ENCODE data around the gene UNC45A. TPM values are rescaled to one million over a fixed set of nuclear protein-coding genes. Genes with fewer than 3 reads are reported as not detected.
A peak's percentile ranks its signal among the peaks of the same experiment; 100 is the strongest.

Gene UNC45A
- total and polyA plus RNA-seq, 2 of the 4 experiments (the other 2 are of a cell fraction): 68.9 to 100 TPM

DNA sequence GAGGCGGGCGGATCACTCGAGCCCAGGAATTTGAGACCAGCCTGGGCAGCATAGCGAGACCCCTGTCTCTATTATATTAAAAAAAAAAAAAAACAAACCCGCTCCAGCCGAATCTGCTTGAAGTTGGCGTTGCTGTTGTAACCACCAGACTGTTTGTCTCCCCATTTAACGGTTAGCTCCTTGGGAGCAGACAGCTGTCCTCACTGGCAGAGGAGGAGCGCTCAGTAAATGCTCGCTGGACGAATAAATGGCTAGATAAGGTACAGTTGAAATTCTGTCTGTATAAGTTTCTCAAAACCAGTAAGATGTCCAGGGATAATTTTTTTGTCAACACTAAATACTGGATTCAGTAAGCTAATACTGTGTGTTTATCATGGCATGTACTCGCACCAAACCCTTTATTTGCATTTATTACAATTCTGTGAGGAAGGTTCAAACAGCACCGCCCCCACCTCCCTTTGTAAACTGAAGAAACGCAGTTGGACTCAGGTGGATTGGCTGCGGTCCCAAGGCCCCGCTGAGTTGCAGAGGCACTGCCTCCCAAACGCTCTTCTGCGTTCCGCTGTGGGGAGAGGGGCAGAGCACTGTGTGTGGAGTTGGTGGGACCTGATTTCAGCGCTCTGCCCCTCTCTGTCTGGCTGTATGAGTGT is 20.7 kb downstream of the UNC45A start:
- H3K9me3 ChIP-seq (ENCODE audit: control insufficient read depth, insufficient read depth, low read length): no peaks in the 10 kb centered on the region
- H3K4me2 ChIP-seq (ENCODE audit: low read depth, low read length): no peak overlapping the region
- DNase-seq (no peak), ATAC-seq (ENCODE audit: low read depth) (no peak)
- peak overlapping the region; percentile 60 for H2AK9ac ChIP-seq (replicated peaks; ENCODE audit: low read depth, low read length, poor library complexity)
- no TSS peak for BruUV-seq (replicated peaks)
- intact Hi-C loops (cut with micrococcal nuclease): loop anchor here (1.0 to 2.0 kb wide), 4 partner anchors 39 to 316 kb away; partner anchors contain the start of gene PRC1
- no peak overlapping the region for H3K56ac ChIP-seq (ENCODE audit: extremely low read depth, insufficient read depth, low read length)
- no peak overlapping the region for H3K18ac ChIP-seq (ENCODE audit: low read depth, low read length)
- WGBS, 2 experiments (ENCODE audit: extremely low coverage in 2 of 2, insufficient read length in 1 of 2): 77% methylated on average over 5 of the region's 20 CpGs; no CpG with 5 or more reads in 1 of the 2 experiments
- H4K8ac ChIP-seq (ENCODE audit: low read depth in 2 of 2, low read length in 2 of 2): peak overlapping the region; percentile 24 to 68; a peak in 2 of 4 replicates
- peaks cover 33% of the 10 kb centered on the region for H3K36me3 ChIP-seq (ENCODE audit: control insufficient read depth, insufficient read depth, low read length)
- H2BK120ac ChIP-seq (ENCODE audit: low read depth, low read length): no peak overlapping the region; the same call in 1 of the 2 replicates
- no peak overlapping the region; the same call in 1 of the 2 replicates for H3K4ac ChIP-seq (ENCODE audit: low read depth, low read length)
- H3K9me1 ChIP-seq (ENCODE audit: insufficient read depth, low read length): no peaks in the 10 kb centered on the region
- dilution Hi-C loops (cut with HindIII; ENCODE audit: low sequenced_read_pairs, unreplicated experiment): no loop called here
- H4K91ac ChIP-seq (ENCODE audit: insufficient read depth, low read depth, low read length): peak overlapping the region; percentile 36
- POLR2A ChIA-PET (ENCODE audit: unreplicated experiment): no interaction called here
- H2BK5ac ChIP-seq (ENCODE audit: low read depth, low read length, poor library complexity, severe bottlenecking): no peak overlapping the region
- CTCF ChIA-PET: interaction anchor here (0.6 to 2.6 kb wide), 11 partner anchors 11 to 605 kb away, joined by 3 to 10 read pairs (median 5); partner anchors contain the start of gene UNC45A
- H3K4me3 ChIP-seq (ENCODE audit: insufficient read depth, low read depth, low read length): no peak overlapping the region
- H4K5ac ChIP-seq (ENCODE audit: low read depth, low read length): no peak overlapping the region
- H3K23ac ChIP-seq (ENCODE audit: low read depth, low read length): no peak overlapping the region
- no peak overlapping the region for H2BK20ac ChIP-seq (ENCODE audit: low read depth, low read length)
- no peak overlapping the region for H3K9ac ChIP-seq (ENCODE audit: low read depth, low read length)
- H3K4me1 ChIP-seq (ENCODE audit: control insufficient read depth, insufficient read depth, low read length): peaks cover 6% of the 10 kb centered on the region
- H4K20me1 ChIP-seq (ENCODE audit: insufficient read depth, low read length): no peaks in the 10 kb centered on the region; the same call in 1 of the 2 replicates
- peaks cover 6 to 27% of the 10 kb centered on the region in 2 experiments; a peak in 3 of 4 replicates for H3K79me1 ChIP-seq (ENCODE audit: low read depth in 1 of 2, low read length in 2 of 2)
- in situ Hi-C loops (cut with MboI; ENCODE audit: low sequenced_read_pairs): loop anchor here (10.0 kb wide), 1 partner anchor 319 kb away; no protein-coding TSS in a partner anchor
- H2AFZ ChIP-seq (replicated peaks; ENCODE audit: low read length, poor library complexity): peak overlapping the region; percentile 90
- H2BK15ac ChIP-seq (ENCODE audit: low read depth, low read length): no peak overlapping the region
- H3K27me3 ChIP-seq (ENCODE audit: control insufficient read depth, insufficient read depth, low read length): no peaks in the 10 kb centered on the region
- H2AK5ac ChIP-seq (ENCODE audit: low read depth, low read length): peak overlapping the region; percentile 33; the same call in 1 of the 2 replicates
- no peak overlapping the region for H3K14ac ChIP-seq (replicated peaks; ENCODE audit: low read depth, low read length)
- H3K27ac ChIP-seq (ENCODE audit: insufficient read depth, low read length): no peak overlapping the region; the same call in 1 of the 2 replicates
- TF ChIP-seq MAFK (IDR thresholded peaks at IDR 0.05; ENCODE audit: low read depth, low read length) (no peak), RFX5 (IDR thresholded peaks at IDR 0.05; ENCODE audit: low read depth, low read length) (no peak), CEBPB (IDR thresholded peaks at IDR 0.05; ENCODE audit: low read depth, low read length) (no peak), CHD1 (IDR thresholded peaks at IDR 0.05; ENCODE audit: low read depth, low read length) (no peak), BHLHE40 (IDR thresholded peaks at IDR 0.05; ENCODE audit: low read depth, low read length) (no peak), FOS (IDR thresholded peaks at IDR 0.05; ENCODE audit: low read depth, low read length) (no peak), NFE2L2 (IDR thresholded peaks at IDR 0.05; ENCODE audit: low read depth, low read length) (no peak), RCOR1 (IDR thresholded peaks at IDR 0.05; ENCODE audit: insufficient replicate concordance, low read length) (no peak), MXI1 (IDR thresholded peaks at IDR 0.05; ENCODE audit: borderline replicate concordance, low read depth, low read length) (no peak), POLR2A (IDR thresholded peaks at IDR 0.05; ENCODE audit: low read depth, low read length) (no peak)
- TF ChIP-seq, protein P1, sequence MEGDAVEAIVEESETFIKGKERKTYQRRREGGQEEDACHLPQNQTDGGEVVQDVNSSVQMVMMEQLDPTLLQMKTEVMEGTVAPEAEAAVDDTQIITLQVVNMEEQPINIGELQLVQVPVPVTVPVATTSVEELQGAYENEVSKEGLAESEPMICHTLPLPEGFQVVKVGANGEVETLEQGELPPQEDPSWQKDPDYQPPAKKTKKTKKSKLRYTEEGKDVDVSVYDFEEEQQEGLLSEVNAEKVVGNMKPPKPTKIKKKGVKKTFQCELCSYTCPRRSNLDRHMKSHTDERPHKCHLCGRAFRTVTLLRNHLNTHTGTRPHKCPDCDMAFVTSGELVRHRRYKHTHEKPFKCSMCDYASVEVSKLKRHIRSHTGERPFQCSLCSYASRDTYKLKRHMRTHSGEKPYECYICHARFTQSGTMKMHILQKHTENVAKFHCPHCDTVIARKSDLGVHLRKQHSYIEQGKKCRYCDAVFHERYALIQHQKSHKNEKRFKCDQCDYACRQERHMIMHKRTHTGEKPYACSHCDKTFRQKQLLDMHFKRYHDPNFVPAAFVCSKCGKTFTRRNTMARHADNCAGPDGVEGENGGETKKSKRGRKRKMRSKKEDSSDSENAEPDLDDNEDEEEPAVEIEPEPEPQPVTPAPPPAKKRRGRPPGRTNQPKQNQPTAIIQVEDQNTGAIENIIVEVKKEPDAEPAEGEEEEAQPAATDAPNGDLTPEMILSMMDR (conservative IDR thresholded peaks at IDR 0.05; ENCODE audit: low read depth, low read length): no peak
- TF ChIP-seq, protein P2, sequence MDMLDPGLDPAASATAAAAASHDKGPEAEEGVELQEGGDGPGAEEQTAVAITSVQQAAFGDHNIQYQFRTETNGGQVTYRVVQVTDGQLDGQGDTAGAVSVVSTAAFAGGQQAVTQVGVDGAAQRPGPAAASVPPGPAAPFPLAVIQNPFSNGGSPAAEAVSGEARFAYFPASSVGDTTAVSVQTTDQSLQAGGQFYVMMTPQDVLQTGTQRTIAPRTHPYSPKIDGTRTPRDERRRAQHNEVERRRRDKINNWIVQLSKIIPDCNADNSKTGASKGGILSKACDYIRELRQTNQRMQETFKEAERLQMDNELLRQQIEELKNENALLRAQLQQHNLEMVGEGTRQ (IDR thresholded peaks at IDR 0.05; ENCODE audit: low read depth, low read length): no peak

Measured in IMR-90 (cell line).